Middle frontal gyrus (tissue), 1 donor: ENCODE data around the gene CFAP58.
A peak's percentile ranks its signal among the peaks of the same experiment; 100 is the strongest.

ENCODE experiments used
- DNase-seq: peaks from one replicate; pipeline ENCODE4 v3.0.0-alpha.2; 2015; ENCODE audit warnings: low spot score; ENCODE audit errors: extremely low spot score

The CFAP58 gene

GRCh38 chr10:104368381-104368780 is 14.7 kb downstream of the CFAP58 start:
- no peak for DNase-seq

GRCh38 chr10:104371753-104372152 is 18.1 kb downstream of the CFAP58 start:
- DNase-seq = no peak

DNA sequence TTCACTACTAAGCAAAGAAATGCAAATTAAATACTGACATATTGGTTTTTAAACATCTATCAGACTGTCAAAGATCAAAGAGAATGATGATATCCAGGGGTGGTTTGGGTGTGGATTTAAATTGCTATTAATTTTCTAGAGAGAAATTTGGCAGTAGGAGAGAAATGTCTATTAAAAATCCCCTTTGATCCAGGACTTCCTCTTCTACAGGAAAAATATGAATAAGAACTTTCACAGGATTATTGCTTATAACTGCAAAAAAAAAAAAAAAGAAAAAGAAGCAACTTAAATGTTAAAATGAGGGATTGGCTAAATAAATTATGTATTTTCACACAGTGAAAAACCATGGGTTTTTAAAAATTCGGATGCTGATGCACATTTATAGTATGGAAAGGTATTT is 21.0 kb downstream of the CFAP58 start:
- no peak for DNase-seq

GRCh38 chr10:104376784-104377300 is 23.2 kb downstream of the CFAP58 start:
- no peak for DNase-seq

GRCh38 chr10:104380336-104380735 is 26.7 kb downstream of the CFAP58 start:
- DNase-seq = no peak

DNA sequence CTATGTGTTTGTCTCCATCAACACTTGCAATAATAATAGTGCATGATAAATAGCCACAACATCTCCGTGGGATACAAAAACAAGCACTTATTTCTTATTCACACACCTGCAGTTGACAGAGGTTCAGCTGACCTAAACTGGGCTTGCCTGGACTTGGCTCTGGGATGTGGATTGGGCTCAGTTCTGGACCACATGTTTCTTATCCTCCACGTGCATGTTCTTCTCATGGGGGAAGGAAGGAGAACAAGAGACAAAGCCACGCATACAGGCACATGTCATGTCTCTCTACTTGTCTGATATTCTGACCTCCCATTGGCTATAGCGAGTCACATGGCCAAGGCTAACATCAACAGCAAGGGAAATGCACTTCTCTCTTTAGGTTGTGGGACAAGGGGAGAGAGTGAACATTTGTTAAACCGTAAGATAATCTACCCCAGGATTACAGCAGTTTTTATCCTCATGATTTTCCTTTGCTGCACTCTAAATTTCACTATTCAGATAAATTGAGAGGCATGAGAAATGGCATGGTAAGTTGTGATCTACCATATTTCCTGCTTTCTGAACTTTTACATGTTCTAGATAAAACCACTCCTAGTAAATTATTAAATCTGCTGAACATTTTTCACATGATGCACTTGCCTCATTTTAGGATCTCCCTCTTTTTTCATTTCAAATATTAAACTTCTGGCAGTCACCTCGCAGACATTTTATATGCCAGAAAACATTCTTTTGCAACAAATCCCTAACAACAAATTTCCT is 33.7 kb downstream of the CFAP58 start:
- DNase-seq = no peak

GRCh38 chr10:104388830-104389229 is 35.2 kb downstream of the CFAP58 start:
- DNase-seq = no peak

DNA sequence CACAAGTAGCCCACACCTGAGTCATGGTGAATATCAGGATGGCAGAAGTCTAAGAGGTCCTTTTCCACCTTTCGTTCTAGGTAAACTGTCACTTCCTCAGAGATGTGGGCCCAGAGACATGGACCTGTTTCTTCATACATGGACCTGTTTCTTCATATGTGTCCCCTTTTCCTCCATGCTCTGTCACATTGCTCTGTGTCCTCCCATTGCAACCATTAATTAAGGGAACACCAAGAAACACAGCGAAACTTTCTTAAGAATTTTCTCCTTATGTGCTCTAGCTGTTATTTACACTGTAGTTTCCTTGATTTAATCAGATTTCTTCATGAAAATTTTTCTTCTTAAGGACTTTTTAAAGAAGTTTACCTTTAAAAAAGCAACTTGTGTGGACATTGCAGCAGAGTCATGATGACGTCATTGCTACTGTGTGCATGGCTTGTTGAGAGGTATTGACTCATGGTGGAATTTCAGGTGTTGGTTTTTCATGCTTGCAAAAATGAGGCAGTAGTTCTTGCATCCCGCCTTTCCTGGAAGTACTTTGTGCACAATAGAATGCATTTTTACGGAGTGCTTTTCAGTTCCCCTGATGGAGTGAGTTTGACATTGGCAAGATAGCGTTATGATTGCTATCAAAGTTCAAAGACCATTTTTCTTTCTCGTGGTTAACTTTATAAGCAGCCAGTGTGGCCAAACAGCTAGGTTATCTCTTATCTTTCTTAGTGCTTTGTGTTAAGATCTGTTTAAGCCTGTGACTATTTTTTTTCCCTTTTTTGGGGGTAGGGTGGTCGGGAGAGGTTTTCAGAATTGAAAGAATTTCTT is 37.7 kb downstream of the CFAP58 start:
- DNase-seq = no peak

GRCh38 chr10:104391969-104392296 is 38.3 kb downstream of the CFAP58 start:
- DNase-seq = no peak

DNA sequence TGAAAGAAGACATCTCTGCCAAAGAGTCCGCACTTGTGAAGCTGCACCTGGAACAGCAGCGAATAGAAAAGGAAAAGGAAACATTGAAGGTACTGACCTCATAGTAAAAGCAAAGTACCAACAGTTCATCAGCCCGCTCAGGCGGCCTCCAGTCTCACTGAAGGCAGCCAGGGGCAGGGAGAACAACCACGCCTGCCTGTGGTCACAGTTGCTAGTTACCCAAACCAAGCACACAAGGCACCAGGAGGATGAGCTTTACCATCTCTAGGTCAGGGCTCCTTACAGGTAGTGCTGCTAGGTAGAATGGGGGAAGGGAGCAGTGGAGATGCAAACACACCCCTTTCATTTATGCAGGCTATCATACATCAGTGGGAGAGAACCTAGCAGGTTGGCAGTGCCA is 39.8 kb downstream of the CFAP58 start:
- no peak for DNase-seq

- no peak for DNase-seq
Observed at GRCh38 chr10:104396581-104396980, 42.9 kb downstream of the CFAP58 start.

- peak; percentile 31 for DNase-seq
Observed at GRCh38 chr10:104403636-104404035, 50.0 kb downstream of the CFAP58 start.

- peak; percentile 34 for DNase-seq
Observed at GRCh38 chr10:104406715-104407650, 53.4 kb downstream of the CFAP58 start.

DNA sequence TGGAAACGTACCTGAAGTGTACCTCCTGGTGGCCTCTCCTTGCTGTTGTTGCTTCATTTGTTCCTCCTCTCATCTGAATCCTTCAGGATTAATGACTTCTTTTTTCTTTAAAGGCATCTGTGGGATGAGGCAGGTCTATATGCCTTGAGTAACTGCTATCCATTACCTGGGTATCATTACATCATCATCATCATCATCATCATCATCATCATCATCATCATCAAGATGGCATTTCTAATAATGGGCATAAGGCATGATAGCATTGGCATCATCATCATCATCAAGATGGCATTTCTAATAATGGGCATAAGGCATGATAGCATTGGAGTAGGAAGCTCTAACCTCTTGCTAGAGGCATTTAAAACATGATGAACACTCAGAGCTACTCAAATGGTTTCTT is 59.9 kb downstream of the CFAP58 start:
- no peak for DNase-seq

- no peak for DNase-seq
Observed at GRCh38 chr10:104415526-104416165, 62.0 kb downstream of the CFAP58 start.

DNA sequence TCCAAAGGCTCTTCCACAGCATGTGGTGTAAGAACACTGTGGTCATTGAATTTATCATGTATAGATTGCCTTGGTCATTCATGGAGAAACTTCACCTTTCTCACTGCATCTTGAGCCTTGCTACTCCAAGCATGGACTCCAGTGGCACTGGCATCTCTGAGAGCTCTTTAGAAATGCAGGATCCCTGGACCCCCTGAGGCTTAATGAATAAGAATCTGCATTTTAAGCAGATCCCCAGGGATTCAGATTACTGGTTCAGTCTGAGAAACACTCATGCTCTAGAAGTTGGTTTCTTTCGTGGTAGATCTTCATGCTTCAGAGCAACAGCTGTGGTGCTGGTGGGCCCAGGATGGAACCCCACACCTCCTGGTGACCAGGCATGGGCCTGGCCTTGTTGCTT is 63.2 kb downstream of the CFAP58 start:
- no peak for DNase-seq

- DNase-seq = no peak
Observed at GRCh38 chr10:104417637-104418292, 64.1 kb downstream of the CFAP58 start.

DNA sequence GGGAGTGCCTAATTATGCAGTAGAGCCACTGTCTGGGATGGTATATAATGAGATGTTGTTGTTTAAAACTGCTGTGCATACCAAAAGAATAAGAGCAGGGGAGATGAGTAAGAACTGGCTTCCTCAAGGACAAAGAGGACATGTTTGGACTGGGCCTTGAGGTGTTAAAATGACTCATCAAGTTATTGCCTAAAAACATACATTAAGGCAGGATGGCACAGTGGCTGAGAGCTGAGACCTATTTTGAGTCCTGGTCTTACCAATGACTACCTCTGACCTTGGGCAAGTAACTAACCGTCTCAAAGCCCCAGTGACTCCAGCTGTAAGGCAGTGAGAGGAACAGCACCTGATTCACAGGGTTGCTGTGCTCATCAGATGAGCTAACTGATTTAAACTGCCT is 71.1 kb downstream of the CFAP58 start:
- DNase-seq = no peak

DNA sequence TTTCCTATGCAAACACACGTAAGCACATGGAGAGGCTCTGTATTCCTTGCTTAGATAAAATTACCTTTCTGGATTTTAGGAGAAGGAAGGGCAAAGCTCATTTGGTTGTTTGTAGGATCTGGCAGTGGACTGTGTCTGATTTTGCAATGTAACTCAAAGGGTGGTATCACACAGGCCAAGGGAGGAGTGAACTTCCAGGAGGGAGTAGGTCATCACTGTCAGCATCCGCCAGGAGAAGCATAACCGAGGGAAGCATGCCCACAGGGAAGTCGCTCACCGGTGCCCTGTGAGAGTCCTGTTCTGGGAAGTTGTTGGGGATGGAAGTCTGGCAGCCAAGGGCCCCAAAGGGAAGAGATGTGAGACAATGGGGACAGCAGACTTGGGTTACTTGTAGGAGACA is 74.4 kb downstream of the CFAP58 start:
- no peak for DNase-seq

DNA sequence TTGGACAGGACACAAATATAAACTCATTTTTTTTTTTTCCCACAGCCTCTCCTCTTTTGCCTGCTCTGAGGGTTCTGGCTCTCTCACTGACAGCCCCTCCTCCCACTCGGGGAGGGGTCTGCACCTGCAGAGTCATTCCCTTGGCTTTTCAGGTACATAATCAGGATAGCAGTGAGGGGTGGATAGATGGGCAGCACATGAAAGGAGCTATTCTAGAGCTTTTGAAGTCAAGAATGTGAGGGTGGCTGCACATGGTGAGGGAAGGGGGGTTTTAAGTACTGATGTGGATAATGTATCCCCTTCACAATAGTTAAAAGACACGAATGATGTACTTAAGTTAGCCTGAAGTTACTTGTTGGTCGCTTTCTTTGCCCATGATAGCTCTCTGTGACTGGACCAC is 76.2 kb downstream of the CFAP58 start:
- DNase-seq = no peak

DNA sequence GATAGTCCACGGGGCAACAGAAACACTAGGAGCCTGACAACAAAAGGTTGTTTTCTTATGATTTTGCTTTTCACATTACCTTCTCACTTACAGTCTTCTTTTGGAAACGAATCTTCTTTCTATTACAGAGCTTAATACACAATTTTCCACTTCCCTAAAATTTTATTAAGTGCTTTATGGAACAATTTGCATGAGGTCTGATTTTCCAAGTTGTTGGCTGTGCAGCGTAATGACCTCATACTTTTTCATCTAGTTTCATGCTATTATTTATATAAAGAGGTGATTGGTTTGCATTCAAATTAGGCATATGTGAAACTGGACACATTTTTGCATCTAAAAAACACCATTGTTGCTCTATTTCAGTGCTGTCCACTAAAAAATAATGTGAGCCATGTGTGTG is 76.7 kb downstream of the CFAP58 start:
- no peak for DNase-seq
